ENCODE measurements around the gene CXXC4.

The CXXC4 gene

DNA sequence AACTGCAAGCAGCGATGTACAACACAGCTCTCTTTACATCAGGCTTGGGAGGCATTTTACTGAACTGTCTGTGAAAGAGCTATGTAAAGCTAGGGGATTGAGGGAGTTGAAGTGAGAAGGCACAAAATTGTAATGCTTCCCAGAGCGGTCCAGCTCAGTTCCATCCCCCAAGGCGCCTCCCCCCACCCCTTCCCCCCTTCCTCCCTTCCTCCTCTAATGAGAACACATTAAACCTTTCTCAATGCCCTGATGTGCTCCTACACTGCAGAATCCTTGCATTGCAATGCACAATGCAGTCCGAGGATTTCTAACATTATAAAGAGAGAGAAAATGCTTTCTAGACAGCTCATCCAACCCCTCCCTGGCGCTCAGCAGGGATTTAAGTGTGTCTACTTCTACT lies 73.9 kb downstream of the CXXC4 start:
- DNase-seq (ENCODE audit: low read depth in 3 of 3) = no peak
